Activated CD4-positive, alpha-beta T cell treated with anti-CD3 and anti-CD28 coated beads, Interleukin-2, Interleukin-6, amounts not matched to agents 100 ng/mL and 50 ng/mL, durations not matched to agents 16 hours and 8 hours (primary cell): ENCODE measurements around the gene H1-8.

Experiments
- DNase-seq: peaks from one replicate; pipeline ENCODE4 v3.0.0-alpha.2; 2020

Gene H1-8

GRCh38 chr3:129595544-129596193, 52.7 kb downstream of the H1-8 start:
- DNase-seq, result no peak

- no peak for DNase-seq
Observed at GRCh38 chr3:129596194-129597086, 53.5 kb downstream of the H1-8 start.

GRCh38 chr3:129597087-129597999, 54.4 kb downstream of the H1-8 start:
- DNase-seq, result no peak

- no peak for DNase-seq
Observed at GRCh38 chr3:129598000-129598381, 55.0 kb downstream of the H1-8 start.

- DNase-seq, result no peak
Observed at GRCh38 chr3:129598484-129598883, 55.5 kb downstream of the H1-8 start.

GRCh38 chr3:129599073-129599472, 56.1 kb downstream of the H1-8 start:
- DNase-seq, result no peak

- no peak for DNase-seq
Observed at GRCh38 chr3:129599607-129600006, 56.6 kb downstream of the H1-8 start.

GRCh38 chr3:129600348-129600747, 57.4 kb downstream of the H1-8 start:
- DNase-seq, result no peak
